Hematopoietic multipotent progenitor cell treated with erythropoietin and hydrocortisone succinate and interleukin-3 and kit ligand, for 8 days (in vitro differentiated cells): ENCODE data around the gene ZNF439.
"Not testable (repeated sequence)": the region's sequence is repeated elsewhere in the genome, so short reads cannot be mapped to it uniquely, and the experiment has no call there.

Experiments
- DNase-seq: peaks from one replicate; pipeline ENCODE4 v3.0.0-alpha.2; 2015

Gene ZNF439

GRCh38 chr19:11848594-11849469, at the start of gene ZNF439:
Gene ZNF439 (plus strand): TSS chr19:11848726. CDS start chr19:11848868, 142 bp downstream.
- peak; percentile 78 for DNase-seq

- DNase-seq = no peak
These were observed 42.0 kb upstream of the ZNF439 start for GRCh38 chr19:11806354-11807098.

- DNase-seq = no peak
These were observed 41.5 kb upstream of the ZNF439 start for GRCh38 chr19:11807099-11807380.

- no peak for DNase-seq
These were observed 34.9 kb upstream of the ZNF439 start for GRCh38 chr19:11813703-11814028.

DNA sequence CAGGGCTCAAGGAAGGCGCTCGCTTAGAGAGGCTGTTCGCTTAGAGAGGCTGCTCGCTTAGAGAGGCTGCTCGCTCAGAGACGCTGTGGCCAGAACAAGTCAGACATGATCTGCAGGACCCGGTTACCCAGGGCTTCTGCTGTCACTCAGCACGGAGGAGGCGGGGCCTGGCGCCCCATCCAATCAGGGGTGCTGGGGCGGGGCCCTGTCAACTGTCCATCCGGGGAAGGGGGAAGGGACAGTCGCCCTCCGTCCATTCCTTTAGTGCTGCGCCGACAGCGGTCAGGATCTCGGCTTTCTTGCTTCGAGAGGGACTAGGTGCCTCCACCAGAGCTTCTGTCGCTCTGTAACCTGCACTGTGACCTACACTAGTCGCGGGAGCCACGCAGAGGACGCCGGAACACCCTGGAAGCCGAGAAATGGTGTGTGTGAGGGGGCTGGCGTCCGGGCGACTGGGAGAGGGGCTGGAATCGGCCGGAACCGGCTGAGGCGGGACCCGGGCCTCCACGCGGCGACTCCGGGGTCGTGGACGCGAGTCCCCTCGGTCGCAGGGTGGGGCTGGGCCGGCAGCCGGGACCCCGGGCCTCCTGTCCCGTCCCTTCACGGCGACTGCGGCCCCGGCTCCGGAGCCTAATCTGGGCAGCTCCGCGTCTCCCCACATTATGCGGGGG, 34.4 kb upstream of the ZNF439 start, which contains the start of gene ZNF440:
Gene ZNF440, plus strand, starts transcription at position 245 of the 671 bp plus-strand sequence. Its CDS starts 175 bp downstream, at position 420.
- peak; percentile 94 for DNase-seq

- DNase-seq = peak; percentile 46
These were observed 33.9 kb upstream of the ZNF439 start for GRCh38 chr19:11814700-11815035.

GRCh38 chr19:11821474-11822109, 26.9 kb upstream of the ZNF439 start:
- DNase-seq = no peak

DNA sequence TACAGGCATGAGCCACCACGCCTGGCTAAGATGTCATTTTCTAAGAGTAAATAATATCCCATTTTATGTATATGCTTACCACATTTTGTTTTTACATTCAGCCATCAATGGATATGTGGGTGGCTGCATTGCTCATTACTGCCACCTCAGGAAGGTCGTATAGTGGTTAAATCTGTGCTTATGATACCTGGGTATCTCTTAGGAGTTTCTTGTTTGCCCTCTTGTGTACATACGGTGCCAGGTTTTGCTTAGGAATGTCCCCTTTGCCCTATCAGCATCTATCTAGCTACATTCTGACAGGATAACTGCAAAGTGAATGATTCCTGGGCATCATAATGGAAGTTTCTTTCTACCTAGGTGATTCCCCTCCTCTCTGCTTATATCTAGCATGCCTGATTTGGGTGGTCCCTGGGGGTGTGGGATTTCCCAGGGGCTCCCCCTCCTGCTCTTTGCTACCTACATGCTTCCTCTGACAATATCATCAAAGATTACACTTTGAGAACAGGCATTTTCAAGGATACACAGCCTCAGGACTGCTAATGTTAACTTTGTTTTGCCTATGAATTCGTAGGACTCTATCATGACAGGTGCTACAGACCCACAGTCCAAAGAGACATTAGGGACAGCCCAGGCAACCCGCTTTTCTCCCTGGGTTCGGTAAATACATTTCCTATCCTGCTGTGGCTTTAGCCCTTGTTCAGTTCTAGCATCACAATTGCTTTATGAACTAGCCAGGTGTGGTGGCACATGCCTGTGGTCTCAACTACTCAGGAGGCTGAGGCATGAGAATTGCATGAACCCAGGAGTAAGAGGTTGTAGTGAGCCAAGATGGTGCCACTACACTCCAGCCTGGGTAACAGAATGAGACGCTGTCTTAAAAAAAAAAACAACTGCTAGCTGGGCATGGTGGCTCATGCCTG, 19.3 kb upstream of the ZNF439 start:
- DNase-seq = not testable (repeated sequence)

- DNase-seq = no peak
These were observed 16.1 kb upstream of the ZNF439 start for GRCh38 chr19:11832253-11832912.

DNA sequence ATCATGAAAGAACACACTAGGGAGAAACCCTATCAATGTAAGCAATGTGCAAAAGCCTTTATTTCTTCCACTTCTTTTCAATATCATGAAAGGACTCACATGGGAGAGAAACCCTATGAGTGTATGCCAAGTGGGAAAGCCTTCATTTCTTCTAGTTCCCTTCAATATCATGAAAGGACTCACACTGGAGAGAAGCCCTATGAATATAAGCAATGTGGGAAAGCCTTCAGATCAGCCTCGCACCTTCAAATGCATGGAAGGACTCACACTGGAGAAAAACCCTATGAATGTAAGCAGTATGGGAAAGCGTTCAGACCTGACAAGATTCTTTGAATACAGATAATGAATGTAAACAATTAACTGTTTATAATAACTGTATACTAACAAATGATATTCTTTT, 15.0 kb upstream of the ZNF439 start:
- DNase-seq = no peak

GRCh38 chr19:11835626-11836066, 12.9 kb upstream of the ZNF439 start:
- peak; percentile 63 for DNase-seq

- DNase-seq = peak; percentile 76
These were observed 4.8 kb upstream of the ZNF439 start for GRCh38 chr19:11843722-11844121.

DNA sequence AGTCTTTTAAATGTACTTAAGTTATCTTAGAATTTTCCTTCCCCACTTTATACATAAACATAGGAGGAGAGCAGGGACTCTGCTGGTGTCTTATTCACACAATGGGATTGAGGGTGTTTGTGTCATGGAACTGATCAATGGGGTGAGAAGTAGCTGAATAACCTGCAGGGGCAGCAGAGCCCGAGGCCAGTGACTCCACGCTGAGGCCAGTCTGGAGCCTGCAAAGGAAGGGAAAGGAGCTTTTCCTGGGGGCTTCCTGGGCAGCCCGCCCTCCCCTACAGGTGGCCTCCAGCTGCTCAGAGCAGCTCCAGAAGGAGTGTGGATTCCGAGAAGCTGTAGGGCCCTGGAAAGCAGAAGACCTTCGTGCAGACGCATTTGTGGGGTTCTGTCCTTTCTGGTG, 911 bp upstream of the ZNF439 start:
- DNase-seq = not testable (repeated sequence)

- no peak for DNase-seq
These were observed 329 bp upstream of the ZNF439 start for GRCh38 chr19:11848200-11848593.

- DNase-seq = not testable (repeated sequence)
These were observed 1.8 kb downstream of the ZNF439 start for GRCh38 chr19:11850289-11850688.

GRCh38 chr19:11853358-11853757, 4.8 kb downstream of the ZNF439 start:
- no peak for DNase-seq

- no peak for DNase-seq
These were observed 8.2 kb downstream of the ZNF439 start for GRCh38 chr19:11856596-11857250.

DNA sequence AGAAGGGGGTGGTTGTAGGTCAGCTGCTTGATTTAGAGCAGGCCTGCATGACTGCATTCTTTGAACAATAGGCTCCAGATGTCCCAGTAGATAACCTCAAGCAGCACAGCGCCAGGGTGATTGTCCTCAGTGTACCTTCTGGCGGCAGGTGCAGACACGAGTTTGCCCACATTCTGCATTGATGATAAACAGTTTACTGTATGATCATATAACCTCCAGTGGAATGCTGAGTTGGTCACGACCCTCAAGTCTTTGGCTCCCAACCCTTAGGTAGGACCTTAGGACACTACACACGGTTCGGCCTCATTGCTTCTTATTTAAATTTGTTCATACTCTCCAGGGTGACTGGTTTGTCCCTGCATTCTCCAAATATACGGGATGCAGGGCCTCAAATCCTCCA, 12.2 kb downstream of the ZNF439 start:
- no peak for DNase-seq

- no peak for DNase-seq
These were observed 12.8 kb downstream of the ZNF439 start for GRCh38 chr19:11861301-11861700.

GRCh38 chr19:11867766-11868165, 19.2 kb downstream of the ZNF439 start:
- not testable (repeated sequence) for DNase-seq

GRCh38 chr19:11868188-11868587, 19.7 kb downstream of the ZNF439 start:
- DNase-seq = no peak
